ENCODE data around the gene APBA2.

DNA sequence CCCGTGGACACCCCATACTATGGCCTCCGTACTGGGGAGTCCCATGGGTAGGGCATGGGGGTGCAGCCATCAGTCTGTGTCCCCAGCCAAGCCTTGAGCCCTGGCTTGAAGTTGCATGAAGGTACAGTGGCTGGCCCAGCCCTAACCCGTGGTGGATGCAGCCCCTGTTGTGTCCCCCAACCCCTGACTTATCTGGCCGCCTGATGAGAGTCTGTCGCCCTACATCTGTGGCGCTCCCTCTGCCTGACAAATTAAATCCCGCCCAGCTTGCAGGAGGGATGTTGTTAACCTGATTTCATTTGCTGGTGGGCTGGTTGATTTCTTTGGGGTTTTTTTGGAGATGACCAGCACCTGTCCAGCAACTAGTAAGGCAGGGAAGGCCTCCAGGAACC lies 186.1 kb downstream of the APBA2 start:
- TF ChIP-seq, protein P1, sequence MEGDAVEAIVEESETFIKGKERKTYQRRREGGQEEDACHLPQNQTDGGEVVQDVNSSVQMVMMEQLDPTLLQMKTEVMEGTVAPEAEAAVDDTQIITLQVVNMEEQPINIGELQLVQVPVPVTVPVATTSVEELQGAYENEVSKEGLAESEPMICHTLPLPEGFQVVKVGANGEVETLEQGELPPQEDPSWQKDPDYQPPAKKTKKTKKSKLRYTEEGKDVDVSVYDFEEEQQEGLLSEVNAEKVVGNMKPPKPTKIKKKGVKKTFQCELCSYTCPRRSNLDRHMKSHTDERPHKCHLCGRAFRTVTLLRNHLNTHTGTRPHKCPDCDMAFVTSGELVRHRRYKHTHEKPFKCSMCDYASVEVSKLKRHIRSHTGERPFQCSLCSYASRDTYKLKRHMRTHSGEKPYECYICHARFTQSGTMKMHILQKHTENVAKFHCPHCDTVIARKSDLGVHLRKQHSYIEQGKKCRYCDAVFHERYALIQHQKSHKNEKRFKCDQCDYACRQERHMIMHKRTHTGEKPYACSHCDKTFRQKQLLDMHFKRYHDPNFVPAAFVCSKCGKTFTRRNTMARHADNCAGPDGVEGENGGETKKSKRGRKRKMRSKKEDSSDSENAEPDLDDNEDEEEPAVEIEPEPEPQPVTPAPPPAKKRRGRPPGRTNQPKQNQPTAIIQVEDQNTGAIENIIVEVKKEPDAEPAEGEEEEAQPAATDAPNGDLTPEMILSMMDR (conservative IDR thresholded peaks at IDR 0.05; ENCODE audit: low read length) = no peak
- TF ChIP-seq EZH2phosphoT487 (IDR thresholded peaks at IDR 0.05; ENCODE audit: borderline replicate concordance, low read depth, low read length) = no peak

All from OCI-LY7 (cell line).